SU-DHL-6 (cell line): Measurements from ENCODE around the gene NR1I2.

Source experiments
- H2AFZ ChIP-seq: fragments of 200-600 bp; sonication (generic); 2 replicates; pipeline ENCODE4 v1.6.1; 2014; ENCODE audit warnings: low read depth, mild to moderate bottlenecking, moderate library complexity, mixed read lengths, antibody characterized with exemption, low read length; ENCODE audit not compliant: severe bottlenecking
- H3F3A ChIP-seq: fragments of 200-600 bp; shearing (Covaris generic); 2 replicates; pipeline ENCODE4 v1.6.0; 2016; ENCODE audit warnings: antibody characterized with exemption, mild to moderate bottlenecking; ENCODE audit not compliant: insufficient read depth
- H3K27ac ChIP-seq: fragments of 200-600 bp; sonication (generic); 2 replicates; pipeline ENCODE4 v1.5.1; 2016; ENCODE audit warnings: low read depth, mild to moderate bottlenecking, low read length, moderate library complexity, mixed read lengths
- H3K27me3 ChIP-seq: fragments of 200-600 bp; sonication (generic), shearing (Covaris generic); 2 replicates; pipeline ENCODE4 v1.6.0; 2014; ENCODE audit warnings: mild to moderate bottlenecking, low read length
- H3K36me3 ChIP-seq: fragments of 200-600 bp; sonication (generic); 2 replicates; pipeline ENCODE4 v1.6.1; 2014; ENCODE audit warnings: mild to moderate bottlenecking, low read length, mixed read lengths
- H3K4me2 ChIP-seq: fragments of 300-600, 200-600 bp; shearing (Covaris generic), sonication (generic); 2 replicates; pipeline ENCODE4 v1.6.0; 2014; ENCODE audit warnings: low read length, low read depth, mild to moderate bottlenecking; ENCODE audit not compliant: poor library complexity, severe bottlenecking
- H3K4me3 ChIP-seq: fragments of 200-600 bp; sonication (generic); 2 replicates; pipeline ENCODE4 v1.5.1; 2014; ENCODE audit warnings: antibody characterized with exemption, low read length, mild to moderate bottlenecking, mixed read lengths; ENCODE audit not compliant: insufficient read depth, poor library complexity, severe bottlenecking
- H3K79me2 ChIP-seq: fragments of 200-600 bp; sonication (generic); 2 replicates; pipeline ENCODE4 v1.6.1; 2014; ENCODE audit warnings: mild to moderate bottlenecking, low read length, moderate library complexity; ENCODE audit not compliant: insufficient read depth
- H3K9ac ChIP-seq: fragments of 200-600 bp; sonication (generic); 2 replicates; pipeline ENCODE4 v1.7.0; 2014; ENCODE audit warnings: mild to moderate bottlenecking, low read length
- H3K9me2 ChIP-seq: fragments of 200-600 bp; sonication (generic); replicated peaks from 2 replicates; pipeline ENCODE4 v1.6.1; 2014; ENCODE audit warnings: low read length; ENCODE audit not compliant: insufficient read depth
- H3K9me3 ChIP-seq: fragments of 200-600 bp; sonication (generic); 2 replicates; pipeline ENCODE4 v1.6.1; 2014; ENCODE audit warnings: low read length, mixed read lengths; ENCODE audit not compliant: insufficient read depth
- H4K20me1 ChIP-seq: fragments of 200-600 bp; sonication (generic); 2 replicates; pipeline ENCODE4 v1.6.1; 2014; ENCODE audit warnings: low read depth, mild to moderate bottlenecking, antibody characterized with exemption, low read length, moderate library complexity, mixed read lengths
- EZH2phosphoT487 ChIP-seq: fragments of 200-600 bp; sonication (generic), shearing (Covaris generic); conservative IDR thresholded peaks from 2 replicates; pipeline ENCODE4 v1.6.1; 2018; ENCODE audit warnings: mild to moderate bottlenecking, antibody characterized with exemption, low read length, moderate library complexity, mixed read lengths
- TF ChIP-seq, protein P1 (sequence below): fragments of 200-600 bp; sonication (generic); IDR thresholded peaks from one replicate; pipeline ENCODE4 v1.5.1; 2017; ENCODE audit warnings: antibody characterized with exemption, mild to moderate bottlenecking, low read length, moderate library complexity; ENCODE audit not compliant: insufficient read depth, poor library complexity, severe bottlenecking

Gene NR1I2

DNA sequence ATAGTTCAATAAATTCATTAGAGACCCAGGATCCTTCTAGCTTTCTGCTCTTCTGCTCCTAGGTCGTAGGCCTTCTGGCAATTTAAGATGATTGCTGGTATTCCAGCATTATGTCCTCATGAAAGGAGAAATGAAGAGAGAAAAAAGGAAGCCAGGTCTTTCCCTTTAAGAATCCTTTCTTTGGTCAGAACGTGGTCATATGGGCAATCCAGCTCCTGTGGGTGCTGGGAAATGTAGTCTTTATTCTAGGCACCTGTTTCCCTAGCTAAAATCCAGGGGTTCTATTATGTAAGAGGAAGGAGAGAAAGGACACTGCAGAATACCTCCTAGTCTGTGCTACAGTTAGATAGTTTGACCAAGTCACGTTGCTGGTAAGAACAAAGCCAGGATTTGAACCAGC, 35.5 kb upstream of the NR1I2 start:
- H3F3A ChIP-seq, result no peaks in the 10 kb centered on the region
- no peaks in the 10 kb centered on the region for H3K36me3 ChIP-seq
- H3K27ac ChIP-seq, result no peak overlapping the region
- H3K4me2 ChIP-seq, result no peak overlapping the region
- no peaks in the 10 kb centered on the region for H3K79me2 ChIP-seq
- TF ChIP-seq EZH2phosphoT487, result no peak
- TF ChIP-seq, protein P1, sequence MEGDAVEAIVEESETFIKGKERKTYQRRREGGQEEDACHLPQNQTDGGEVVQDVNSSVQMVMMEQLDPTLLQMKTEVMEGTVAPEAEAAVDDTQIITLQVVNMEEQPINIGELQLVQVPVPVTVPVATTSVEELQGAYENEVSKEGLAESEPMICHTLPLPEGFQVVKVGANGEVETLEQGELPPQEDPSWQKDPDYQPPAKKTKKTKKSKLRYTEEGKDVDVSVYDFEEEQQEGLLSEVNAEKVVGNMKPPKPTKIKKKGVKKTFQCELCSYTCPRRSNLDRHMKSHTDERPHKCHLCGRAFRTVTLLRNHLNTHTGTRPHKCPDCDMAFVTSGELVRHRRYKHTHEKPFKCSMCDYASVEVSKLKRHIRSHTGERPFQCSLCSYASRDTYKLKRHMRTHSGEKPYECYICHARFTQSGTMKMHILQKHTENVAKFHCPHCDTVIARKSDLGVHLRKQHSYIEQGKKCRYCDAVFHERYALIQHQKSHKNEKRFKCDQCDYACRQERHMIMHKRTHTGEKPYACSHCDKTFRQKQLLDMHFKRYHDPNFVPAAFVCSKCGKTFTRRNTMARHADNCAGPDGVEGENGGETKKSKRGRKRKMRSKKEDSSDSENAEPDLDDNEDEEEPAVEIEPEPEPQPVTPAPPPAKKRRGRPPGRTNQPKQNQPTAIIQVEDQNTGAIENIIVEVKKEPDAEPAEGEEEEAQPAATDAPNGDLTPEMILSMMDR, result no peak
- H3K4me3 ChIP-seq, result no peak overlapping the region
- no peaks in the 10 kb centered on the region for H3K9me3 ChIP-seq
- no peak overlapping the region for H3K9ac ChIP-seq
- H3K9me2 ChIP-seq, result no peaks in the 10 kb centered on the region
- no peaks in the 10 kb centered on the region for H4K20me1 ChIP-seq
- H3K27me3 ChIP-seq, result no peaks in the 10 kb centered on the region
- no peak overlapping the region for H2AFZ ChIP-seq

DNA sequence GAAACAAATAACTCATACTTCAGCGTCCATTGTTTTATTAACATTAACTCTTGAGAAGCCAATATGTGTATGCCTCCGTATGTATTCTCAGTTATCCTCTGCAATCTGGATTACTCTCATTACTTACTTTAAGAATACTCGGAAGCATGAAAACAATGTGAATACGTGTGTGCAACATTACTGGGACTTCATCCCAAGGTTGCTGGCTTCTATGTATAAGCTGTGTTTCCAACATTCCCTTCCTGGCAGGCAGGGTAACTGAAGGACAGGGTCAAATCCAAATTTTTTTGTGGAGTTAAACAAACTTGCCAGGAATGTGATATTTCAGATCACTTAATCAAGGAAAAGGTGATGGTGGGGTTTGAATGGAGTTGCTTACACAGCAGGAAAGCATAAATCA, 34.5 kb upstream of the NR1I2 start:
- Histone ChIP-seq H3K4me3 (no peak overlapping the region), H3K27ac (no peak overlapping the region), H3F3A (no peaks in the 10 kb centered on the region), H3K4me2 (no peak overlapping the region), H3K79me2 (no peaks in the 10 kb centered on the region), H3K9me2 (no peaks in the 10 kb centered on the region), H3K9ac (no peak overlapping the region), H3K36me3 (no peaks in the 10 kb centered on the region), H4K20me1 (no peaks in the 10 kb centered on the region), H3K9me3 (no peaks in the 10 kb centered on the region), H3K27me3 (no peaks in the 10 kb centered on the region), H2AFZ (no peak overlapping the region)
- no peak for TF ChIP-seq EZH2phosphoT487
- TF ChIP-seq, protein P1, result no peak

DNA sequence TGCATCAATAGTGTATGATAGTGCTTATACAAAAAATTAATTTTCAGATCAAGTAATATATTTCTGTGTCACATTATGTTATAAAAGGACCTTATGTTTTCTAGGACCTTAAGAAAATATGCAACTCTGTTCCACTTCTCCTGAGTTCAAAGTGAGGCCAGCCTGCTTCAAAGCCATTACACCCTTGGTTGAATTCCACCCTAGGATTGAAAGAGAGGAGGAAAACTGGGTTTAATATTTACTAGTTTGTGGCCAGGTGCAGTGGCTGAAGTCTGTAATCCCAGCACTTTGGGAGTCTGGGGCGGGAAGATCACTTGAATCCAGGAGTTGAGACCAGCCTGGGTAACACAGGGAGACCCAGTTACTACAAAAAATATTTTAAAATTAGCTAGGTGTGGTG, 32.9 kb upstream of the NR1I2 start:
- no peaks in the 10 kb centered on the region for H3K9me3 ChIP-seq
- H3K27me3 ChIP-seq, result no peaks in the 10 kb centered on the region
- no peaks in the 10 kb centered on the region for H4K20me1 ChIP-seq
- H2AFZ ChIP-seq, result no peak overlapping the region
- H3K36me3 ChIP-seq, result no peaks in the 10 kb centered on the region
- H3K9ac ChIP-seq, result no peak overlapping the region
- no peaks in the 10 kb centered on the region for H3K9me2 ChIP-seq
- H3K4me3 ChIP-seq, result no peak overlapping the region
- TF ChIP-seq, protein P1, result no peak
- TF ChIP-seq EZH2phosphoT487, result no peak
- H3K4me2 ChIP-seq, result no peak overlapping the region
- H3K79me2 ChIP-seq, result no peaks in the 10 kb centered on the region
- no peak overlapping the region for H3K27ac ChIP-seq
- no peaks in the 10 kb centered on the region for H3F3A ChIP-seq

DNA sequence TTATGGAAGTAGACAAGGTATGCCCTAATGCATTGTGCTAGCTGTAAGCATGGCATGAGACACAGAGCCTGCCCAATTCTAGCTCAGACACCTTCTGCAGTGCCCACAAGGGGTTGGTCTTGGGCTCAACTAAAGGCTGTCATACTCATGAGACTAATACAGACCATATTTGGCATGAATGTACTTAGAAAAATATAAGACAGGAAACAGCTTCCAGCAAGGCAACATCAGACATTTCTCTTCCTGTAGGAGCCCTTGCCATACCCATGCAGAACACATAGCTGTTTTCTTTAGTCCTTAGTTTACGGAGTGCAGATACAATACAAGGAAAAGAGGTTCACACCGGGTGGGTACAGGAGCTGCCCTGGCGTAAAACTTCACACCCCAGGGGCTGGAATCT, 30.5 kb upstream of the NR1I2 start:
- Histone ChIP-seq H4K20me1 (no peaks in the 10 kb centered on the region), H3K9ac (no peak overlapping the region), H3K27me3 (no peaks in the 10 kb centered on the region), H3K4me3 (no peak overlapping the region), H2AFZ (no peak overlapping the region), H3K27ac (no peak overlapping the region), H3K9me3 (no peaks in the 10 kb centered on the region), H3K36me3 (no peaks in the 10 kb centered on the region), H3K4me2 (no peak overlapping the region), H3K79me2 (no peaks in the 10 kb centered on the region), H3F3A (no peaks in the 10 kb centered on the region), H3K9me2 (no peaks in the 10 kb centered on the region)
- TF ChIP-seq, protein P1, result no peak
- no peak for TF ChIP-seq EZH2phosphoT487
